GM12891 (cell line): ENCODE data around the gene ZCCHC7.

Source experiments
- POLR2A ChIP-seq: IDR thresholded peaks from 2 replicates; pipeline ENCODE4 v1.6.1; 2011; ENCODE audit warnings: low read depth, low read length, control low read depth
- TAF1 ChIP-seq: IDR thresholded peaks from 2 replicates; pipeline ENCODE4 v1.6.1; 2011; ENCODE audit warnings: low read depth, low read length, control low read depth

- TF ChIP-seq POLR2A (no peak), TAF1 (no peak)
Observed at GRCh38 chr9:37172557-37172956, 52.2 kb downstream of the ZCCHC7 start.
